ENCODE results near the gene ARHGAP40.
A peak's percentile ranks its signal among the peaks of the same experiment; 100 is the strongest.

The ARHGAP40 gene

DNA sequence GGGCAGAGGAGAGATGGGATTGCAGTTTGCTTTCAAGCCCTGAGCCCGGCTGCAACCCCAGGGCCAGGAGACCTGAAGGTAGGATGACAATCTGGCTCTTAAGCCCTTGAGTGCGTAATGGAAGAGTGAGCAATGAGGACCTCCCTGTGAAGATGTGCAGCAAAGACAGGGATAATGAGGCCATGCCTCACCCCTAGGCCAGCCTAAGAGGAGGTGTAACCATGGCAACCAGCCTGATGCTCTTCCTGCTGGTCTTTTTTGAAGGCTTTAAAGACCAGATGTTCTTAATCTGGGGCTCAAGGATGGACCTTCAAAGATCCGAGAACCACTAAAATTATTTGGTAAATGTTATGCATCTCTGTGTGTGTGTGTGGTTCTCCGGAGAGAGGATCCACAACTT, 8.2 kb downstream of the ARHGAP40 start:
- no peak for DNase-seq (ENCODE audit: low read depth)
- H3K4me3 ChIP-seq (ENCODE audit: low read length), result no peak overlapping the region
- TF ChIP-seq, protein P1, sequence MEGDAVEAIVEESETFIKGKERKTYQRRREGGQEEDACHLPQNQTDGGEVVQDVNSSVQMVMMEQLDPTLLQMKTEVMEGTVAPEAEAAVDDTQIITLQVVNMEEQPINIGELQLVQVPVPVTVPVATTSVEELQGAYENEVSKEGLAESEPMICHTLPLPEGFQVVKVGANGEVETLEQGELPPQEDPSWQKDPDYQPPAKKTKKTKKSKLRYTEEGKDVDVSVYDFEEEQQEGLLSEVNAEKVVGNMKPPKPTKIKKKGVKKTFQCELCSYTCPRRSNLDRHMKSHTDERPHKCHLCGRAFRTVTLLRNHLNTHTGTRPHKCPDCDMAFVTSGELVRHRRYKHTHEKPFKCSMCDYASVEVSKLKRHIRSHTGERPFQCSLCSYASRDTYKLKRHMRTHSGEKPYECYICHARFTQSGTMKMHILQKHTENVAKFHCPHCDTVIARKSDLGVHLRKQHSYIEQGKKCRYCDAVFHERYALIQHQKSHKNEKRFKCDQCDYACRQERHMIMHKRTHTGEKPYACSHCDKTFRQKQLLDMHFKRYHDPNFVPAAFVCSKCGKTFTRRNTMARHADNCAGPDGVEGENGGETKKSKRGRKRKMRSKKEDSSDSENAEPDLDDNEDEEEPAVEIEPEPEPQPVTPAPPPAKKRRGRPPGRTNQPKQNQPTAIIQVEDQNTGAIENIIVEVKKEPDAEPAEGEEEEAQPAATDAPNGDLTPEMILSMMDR (conservative IDR thresholded peaks at IDR 0.05; ENCODE audit: low read length), result no peak

DNA sequence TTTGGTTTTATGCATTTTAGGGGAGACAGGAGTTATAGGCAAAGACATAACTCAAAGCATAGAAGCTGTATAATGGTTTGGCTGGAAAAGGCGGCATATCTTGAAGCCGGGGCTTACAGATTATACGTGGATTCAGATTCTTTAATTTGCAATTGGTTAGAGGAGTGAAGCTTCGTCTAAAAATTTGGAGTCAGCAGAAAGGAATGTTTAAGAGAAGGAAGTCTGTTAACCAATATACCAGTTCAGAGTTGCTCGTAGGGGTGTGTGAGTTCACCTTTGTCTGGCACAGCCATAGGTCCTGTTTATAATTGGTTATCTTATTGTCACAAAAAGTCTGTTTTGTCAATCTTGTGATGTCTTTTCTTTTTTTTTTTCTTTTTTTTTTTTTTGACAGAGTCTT, 8.9 kb downstream of the ARHGAP40 start:
- DNase-seq (ENCODE audit: low read depth), result no peak
- TF ChIP-seq, protein P1 (conservative IDR thresholded peaks at IDR 0.05; ENCODE audit: low read length), result no peak
- H3K4me3 ChIP-seq (ENCODE audit: low read length), result no peak overlapping the region

DNA sequence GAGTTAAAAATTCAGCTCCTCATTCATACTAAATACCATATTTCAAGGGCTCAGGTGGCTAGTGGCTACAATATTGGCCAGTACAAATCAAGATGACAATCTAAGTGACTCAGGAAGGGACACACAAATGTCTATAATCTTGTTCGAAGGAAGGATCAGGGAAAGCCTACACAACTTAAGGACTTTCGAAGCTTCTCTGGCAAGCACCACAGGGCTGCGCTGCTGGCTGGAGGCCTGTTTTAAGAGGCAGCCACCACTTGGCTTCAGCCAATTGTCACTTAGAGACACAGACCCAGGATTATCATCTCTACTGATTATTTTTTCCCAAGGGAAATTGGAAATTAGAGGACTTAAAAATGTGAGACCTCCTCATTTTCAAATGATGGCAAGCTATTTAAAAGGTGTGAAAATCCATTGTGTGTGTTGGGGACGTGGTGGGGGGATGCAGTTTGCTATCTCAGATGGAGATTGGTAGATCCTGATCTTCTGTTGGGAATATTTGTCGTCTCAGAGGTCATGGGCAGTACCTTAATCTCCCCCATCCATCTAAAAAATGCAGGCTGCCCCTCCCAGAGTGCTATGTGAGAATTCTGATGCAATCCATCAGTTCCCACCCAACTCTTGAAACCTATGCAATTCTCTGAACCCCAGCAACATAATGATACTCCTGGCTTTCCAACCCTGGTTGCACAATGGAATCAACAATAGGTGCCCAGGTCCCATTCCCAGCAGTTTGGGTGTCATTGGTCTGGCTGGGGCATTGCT, 11.3 kb downstream of the ARHGAP40 start:
- TF ChIP-seq, protein P1 (conservative IDR thresholded peaks at IDR 0.05; ENCODE audit: low read length), result no peak
- no peak overlapping the region for H3K4me3 ChIP-seq (ENCODE audit: low read length)
- no peak for DNase-seq (ENCODE audit: low read depth)

DNA sequence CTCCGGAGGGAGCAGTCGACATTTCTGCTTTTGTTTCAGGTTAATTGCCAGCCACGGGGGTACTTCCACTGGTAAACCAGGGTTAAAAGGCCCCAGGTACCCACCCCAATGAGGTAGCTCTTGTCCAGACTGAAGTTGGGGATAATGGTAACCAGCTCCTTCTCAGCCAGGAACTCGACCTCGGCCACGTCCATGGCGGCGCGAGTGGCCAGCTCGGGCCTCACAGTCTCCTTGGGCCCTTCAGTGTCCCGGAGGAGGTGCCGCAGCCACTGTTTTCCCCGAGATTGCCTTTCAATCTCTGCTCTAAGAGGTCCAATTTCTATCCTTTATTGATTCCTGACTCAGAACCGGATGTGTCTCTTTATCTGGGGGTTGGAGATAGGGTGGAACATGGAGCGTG, 13.7 kb downstream of the ARHGAP40 start:
- TF ChIP-seq, protein P1 (conservative IDR thresholded peaks at IDR 0.05; ENCODE audit: low read length), result no peak
- DNase-seq (ENCODE audit: low read depth), result no peak
- H3K4me3 ChIP-seq (ENCODE audit: low read length), result no peak overlapping the region

DNA sequence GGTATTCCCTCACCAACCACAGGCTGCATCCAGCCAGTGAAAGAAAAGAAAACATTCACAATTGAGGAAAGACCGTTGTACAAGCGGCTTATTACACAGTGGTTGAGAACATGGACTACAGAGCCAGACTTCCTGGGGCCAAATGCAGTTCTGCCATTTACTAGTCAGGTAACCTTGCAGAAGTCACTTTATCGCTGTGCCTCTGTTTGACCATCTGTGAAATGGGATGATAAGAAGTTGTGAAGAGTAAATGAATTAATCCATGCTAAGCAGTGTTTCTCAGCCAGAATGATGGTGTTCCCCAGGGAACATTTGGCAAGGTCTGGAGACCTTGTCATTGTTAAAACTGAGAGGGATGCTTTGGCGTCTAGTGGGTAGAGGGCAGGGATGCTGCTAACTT, 14.8 kb downstream of the ARHGAP40 start:
- DNase-seq (ENCODE audit: low read depth), result no peak
- H3K4me3 ChIP-seq (ENCODE audit: low read length), result no peak overlapping the region
- TF ChIP-seq, protein P1 (conservative IDR thresholded peaks at IDR 0.05; ENCODE audit: low read length), result no peak

DNA sequence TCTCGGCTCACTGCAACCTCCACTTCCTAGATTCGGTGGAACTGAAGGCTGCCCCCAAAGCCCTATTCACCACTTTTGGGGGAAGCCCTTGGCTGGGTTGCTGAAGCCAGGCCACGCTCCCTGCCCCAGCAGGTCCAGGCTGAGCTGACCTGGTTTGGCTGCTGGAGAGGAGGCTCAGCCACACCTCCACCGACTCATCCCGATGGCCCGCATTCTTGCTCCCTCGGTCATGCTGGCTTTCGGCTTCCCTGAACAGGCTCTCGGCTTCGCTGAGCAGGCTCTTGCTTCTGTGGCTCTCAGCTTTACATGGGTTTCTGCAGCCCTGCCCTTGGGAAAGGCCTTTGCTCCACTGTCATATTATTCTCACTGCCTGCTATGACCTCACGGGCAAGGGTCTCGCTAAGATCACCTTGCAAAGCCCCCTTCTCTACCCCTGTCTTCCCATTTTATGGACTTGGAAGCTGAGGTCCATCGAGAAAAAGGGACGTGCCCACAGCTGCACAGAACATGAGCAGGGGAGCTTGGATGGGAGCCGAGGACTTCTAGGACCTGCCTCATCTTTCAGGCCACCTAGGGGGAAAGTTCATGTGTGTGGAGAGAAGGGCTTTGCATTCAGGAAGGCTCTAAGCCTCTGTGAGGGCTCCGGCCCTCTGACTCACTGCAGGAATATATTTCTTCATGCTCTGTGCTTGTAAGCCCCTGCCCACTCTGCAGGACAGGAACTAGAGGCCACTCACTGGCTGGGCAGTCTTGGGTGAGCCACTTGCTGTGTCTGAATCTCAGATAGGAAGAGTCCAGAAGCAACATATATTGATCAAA, 15.6 kb downstream of the ARHGAP40 start:
- TF ChIP-seq, protein P1 (conservative IDR thresholded peaks at IDR 0.05; ENCODE audit: low read length), result no peak
- DNase-seq (ENCODE audit: low read depth), result peak; percentile 6
- H3K4me3 ChIP-seq (ENCODE audit: low read length), result no peak overlapping the region

DNA sequence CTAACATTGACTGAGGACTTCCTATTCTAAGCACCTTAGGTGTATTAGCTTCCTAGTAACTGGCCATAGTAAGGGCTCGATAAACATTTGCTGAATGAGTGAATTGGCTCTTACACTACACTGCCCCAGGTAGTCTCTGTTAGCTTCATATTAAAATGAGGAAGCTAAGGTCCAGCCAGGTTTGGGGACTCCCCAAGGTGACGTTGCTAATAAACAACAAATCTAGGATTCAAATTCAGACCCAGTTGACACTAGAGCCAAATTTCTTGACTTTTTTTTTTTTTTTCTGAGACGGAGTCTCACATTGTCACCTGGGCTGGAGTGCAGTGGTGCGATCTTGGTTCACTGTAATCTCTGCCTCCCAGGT, 16.2 kb downstream of the ARHGAP40 start:
- no peak overlapping the region for H3K4me3 ChIP-seq (ENCODE audit: low read length)
- DNase-seq (ENCODE audit: low read depth), result no peak
- TF ChIP-seq, protein P1 (conservative IDR thresholded peaks at IDR 0.05; ENCODE audit: low read length), result no peak
